Measurements from ENCODE around the gene UTF1.

Gene UTF1

DNA sequence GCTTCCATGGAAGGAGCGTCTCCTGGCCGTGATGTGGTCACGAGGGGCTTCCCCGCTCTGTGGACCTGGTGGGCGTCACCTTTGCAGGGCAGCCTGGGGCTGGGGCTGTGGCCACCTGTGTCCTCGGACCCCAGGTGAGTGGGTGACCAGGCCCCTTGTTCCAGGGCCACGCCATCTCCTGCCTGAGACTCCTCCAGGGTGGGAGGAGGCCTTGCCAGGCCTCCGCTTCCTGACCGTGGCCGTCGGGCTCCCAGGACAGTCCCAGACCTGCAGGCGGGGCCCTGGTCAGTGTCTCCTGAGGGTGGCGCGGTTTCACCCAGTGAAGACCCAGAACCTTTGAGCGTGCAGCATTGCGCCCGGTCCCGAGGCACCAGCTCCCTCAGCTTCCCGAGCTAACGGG, 20.4 kb upstream of the UTF1 start:
- Histone ChIP-seq H3K9ac (ENCODE audit: low read depth in 1 of 2, low read length in 2 of 2) (no peak overlapping the region), H3K27me3 (ENCODE audit: control insufficient read depth in 1 of 2, insufficient read depth in 2 of 2, low read length in 2 of 2) (no peaks in the 10 kb centered on the region), H3K36me3 (ENCODE audit: control insufficient read depth in 1 of 2, insufficient read depth in 2 of 2, low read length in 2 of 2) (no peaks in the 10 kb centered on the region), H3K27ac (ENCODE audit: low read depth, low read length) (no peak overlapping the region), H3K4me1 (ENCODE audit: control insufficient read depth in 1 of 2, insufficient read depth in 2 of 2, low read length in 2 of 2) (no peaks in the 10 kb centered on the region), H3K9me3 (ENCODE audit: control insufficient read depth in 1 of 2, low read length in 2 of 2) (no peaks in the 10 kb centered on the region), H3K4me3 (ENCODE audit: low read depth in 1 of 2, low read length in 2 of 2) (no peak overlapping the region)

- H3K9me3 ChIP-seq (ENCODE audit: control insufficient read depth in 1 of 2, low read length in 2 of 2): no peaks in the 10 kb centered on the region
- no peak overlapping the region for H3K4me3 ChIP-seq (ENCODE audit: low read depth in 1 of 2, low read length in 2 of 2)
- no peak overlapping the region for H3K9ac ChIP-seq (ENCODE audit: low read depth in 1 of 2, low read length in 2 of 2)
- no peaks in the 10 kb centered on the region for H3K4me1 ChIP-seq (ENCODE audit: control insufficient read depth in 1 of 2, insufficient read depth in 2 of 2, low read length in 2 of 2)
- H3K27me3 ChIP-seq (ENCODE audit: control insufficient read depth in 1 of 2, insufficient read depth in 2 of 2, low read length in 2 of 2): no peaks in the 10 kb centered on the region
- no peak overlapping the region for H3K27ac ChIP-seq (ENCODE audit: low read depth, low read length)
- no peaks in the 10 kb centered on the region for H3K36me3 ChIP-seq (ENCODE audit: control insufficient read depth in 1 of 2, insufficient read depth in 2 of 2, low read length in 2 of 2)
Measured at GRCh38 chr10:133210398-133211140, 19.4 kb upstream of the UTF1 start.

DNA sequence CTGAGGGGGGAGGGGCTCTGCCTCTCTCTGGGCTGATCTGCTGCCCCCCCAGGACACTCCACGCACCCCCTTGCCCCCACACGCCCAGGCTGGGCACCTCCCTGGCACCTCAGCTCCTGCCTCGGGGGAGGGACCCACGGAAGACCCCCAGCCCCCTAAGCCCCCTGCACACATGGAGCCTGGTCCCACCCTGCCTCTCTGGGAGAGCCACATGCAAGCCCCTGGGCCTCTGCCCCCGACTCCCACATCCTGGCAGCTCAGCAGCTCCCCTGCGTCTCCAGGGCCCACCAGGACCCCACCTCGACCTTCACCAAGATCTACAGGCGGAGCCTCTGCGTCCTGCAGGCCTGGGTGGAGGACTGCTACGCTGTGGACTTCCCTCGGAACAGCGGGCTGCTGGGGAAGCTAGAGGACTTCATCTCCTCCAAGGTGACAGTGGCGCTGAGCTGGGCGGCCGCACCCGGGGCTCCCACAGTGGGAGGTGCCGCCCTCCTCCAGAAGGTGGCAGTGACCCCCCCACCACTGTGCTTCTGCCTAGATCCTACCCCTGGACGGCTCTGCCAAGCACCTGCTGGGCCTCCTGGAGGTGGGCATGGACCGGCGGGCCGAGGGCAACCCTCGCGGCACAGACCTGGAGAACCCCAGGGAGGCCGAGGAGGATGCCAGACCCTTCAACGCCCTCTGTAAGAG, 18.7 kb upstream of the UTF1 start:
- Histone ChIP-seq H3K9me3 (ENCODE audit: control insufficient read depth in 1 of 2, low read length in 2 of 2) (no peaks in the 10 kb centered on the region), H3K27ac (ENCODE audit: low read depth, low read length) (no peak overlapping the region), H3K4me1 (ENCODE audit: control insufficient read depth in 1 of 2, insufficient read depth in 2 of 2, low read length in 2 of 2) (no peaks in the 10 kb centered on the region), H3K9ac (ENCODE audit: low read depth in 1 of 2, low read length in 2 of 2) (no peak overlapping the region), H3K36me3 (ENCODE audit: control insufficient read depth in 1 of 2, insufficient read depth in 2 of 2, low read length in 2 of 2) (no peaks in the 10 kb centered on the region), H3K27me3 (ENCODE audit: control insufficient read depth in 1 of 2, insufficient read depth in 2 of 2, low read length in 2 of 2) (no peaks in the 10 kb centered on the region), H3K4me3 (ENCODE audit: low read depth in 1 of 2, low read length in 2 of 2) (no peak overlapping the region)

- no peaks in the 10 kb centered on the region for H3K36me3 ChIP-seq (ENCODE audit: control insufficient read depth in 1 of 2, insufficient read depth in 2 of 2, low read length in 2 of 2)
- H3K4me3 ChIP-seq (ENCODE audit: low read depth in 1 of 2, low read length in 2 of 2): no peak overlapping the region
- H3K27ac ChIP-seq (ENCODE audit: low read depth, low read length): no peak overlapping the region
- no peaks in the 10 kb centered on the region for H3K4me1 ChIP-seq (ENCODE audit: control insufficient read depth in 1 of 2, insufficient read depth in 2 of 2, low read length in 2 of 2)
- no peaks in the 10 kb centered on the region for H3K9me3 ChIP-seq (ENCODE audit: control insufficient read depth in 1 of 2, low read length in 2 of 2)
- H3K27me3 ChIP-seq (ENCODE audit: control insufficient read depth in 1 of 2, insufficient read depth in 2 of 2, low read length in 2 of 2): no peaks in the 10 kb centered on the region
- no peak overlapping the region for H3K9ac ChIP-seq (ENCODE audit: low read depth in 1 of 2, low read length in 2 of 2)
Measured at GRCh38 chr10:133211959-133212852, 17.8 kb upstream of the UTF1 start.

GRCh38 chr10:133212853-133213494, 17.0 kb upstream of the UTF1 start:
- Histone ChIP-seq H3K36me3 (ENCODE audit: control insufficient read depth in 1 of 2, insufficient read depth in 2 of 2, low read length in 2 of 2) (no peaks in the 10 kb centered on the region), H3K4me1 (ENCODE audit: control insufficient read depth in 1 of 2, insufficient read depth in 2 of 2, low read length in 2 of 2) (no peaks in the 10 kb centered on the region), H3K9ac (ENCODE audit: low read depth in 1 of 2, low read length in 2 of 2) (no peak overlapping the region), H3K27ac (ENCODE audit: low read depth, low read length) (no peak overlapping the region), H3K27me3 (ENCODE audit: control insufficient read depth in 1 of 2, insufficient read depth in 2 of 2, low read length in 2 of 2) (no peaks in the 10 kb centered on the region), H3K4me3 (ENCODE audit: low read depth in 1 of 2, low read length in 2 of 2) (no peak overlapping the region), H3K9me3 (ENCODE audit: control insufficient read depth in 1 of 2, low read length in 2 of 2) (no peaks in the 10 kb centered on the region)

- H3K9me3 ChIP-seq (ENCODE audit: control insufficient read depth in 1 of 2, low read length in 2 of 2): no peaks in the 10 kb centered on the region
- H3K9ac ChIP-seq (ENCODE audit: low read depth in 1 of 2, low read length in 2 of 2): no peak overlapping the region
- H3K4me1 ChIP-seq (ENCODE audit: control insufficient read depth in 1 of 2, insufficient read depth in 2 of 2, low read length in 2 of 2): no peaks in the 10 kb centered on the region
- no peaks in the 10 kb centered on the region for H3K27me3 ChIP-seq (ENCODE audit: control insufficient read depth in 1 of 2, insufficient read depth in 2 of 2, low read length in 2 of 2)
- no peak overlapping the region for H3K4me3 ChIP-seq (ENCODE audit: low read depth in 1 of 2, low read length in 2 of 2)
- H3K36me3 ChIP-seq (ENCODE audit: control insufficient read depth in 1 of 2, insufficient read depth in 2 of 2, low read length in 2 of 2): no peaks in the 10 kb centered on the region
- no peak overlapping the region for H3K27ac ChIP-seq (ENCODE audit: low read depth, low read length)
Measured at GRCh38 chr10:133213641-133214467, 16.2 kb upstream of the UTF1 start.

DNA sequence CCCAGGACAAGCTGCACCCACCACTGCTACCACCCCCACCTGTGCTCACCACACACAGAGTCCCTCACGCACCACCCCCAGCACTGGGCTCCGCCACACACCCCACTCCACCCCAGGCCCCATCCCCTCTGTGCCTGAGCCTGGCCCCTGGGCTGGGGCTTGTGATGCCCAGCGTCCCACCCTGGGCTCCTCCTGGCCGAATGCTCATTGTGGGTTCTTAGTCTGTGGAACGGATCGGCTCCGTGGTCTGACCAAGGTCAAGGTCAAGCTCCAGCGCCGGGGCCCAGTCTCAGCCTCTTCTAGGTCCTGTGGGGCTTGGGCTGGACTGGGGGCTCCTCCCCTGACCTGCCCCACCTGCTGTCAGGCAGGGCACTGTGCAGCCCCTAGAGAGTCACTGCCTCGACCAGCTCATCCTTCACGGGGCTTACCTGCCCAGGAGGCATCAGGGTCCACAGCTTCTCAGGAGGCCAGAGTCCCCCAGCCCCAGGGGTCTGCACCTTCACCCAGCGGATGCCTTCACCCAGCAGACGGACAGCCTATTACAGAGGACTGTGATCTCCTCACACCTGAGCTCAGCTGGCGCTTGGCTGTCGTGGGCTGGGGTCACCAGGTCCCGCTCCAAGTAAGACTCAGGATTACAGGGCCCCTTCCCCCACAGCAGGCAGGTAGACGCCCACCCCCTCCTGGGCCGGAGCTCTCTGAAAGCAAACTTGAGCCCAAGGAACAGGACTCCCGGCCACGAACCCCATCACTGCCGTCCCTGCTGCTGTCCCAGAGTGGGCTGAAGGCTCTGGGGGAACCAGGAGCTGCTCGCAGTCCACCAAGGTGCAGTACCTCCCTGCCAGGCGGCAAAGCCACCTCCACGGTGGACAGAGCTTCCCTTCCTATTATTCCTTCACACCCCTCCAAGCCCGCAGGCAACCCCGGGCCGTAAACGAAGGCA, 15.3 kb upstream of the UTF1 start:
- no peaks in the 10 kb centered on the region for H3K36me3 ChIP-seq (ENCODE audit: control insufficient read depth in 1 of 2, insufficient read depth in 2 of 2, low read length in 2 of 2)
- H3K27me3 ChIP-seq (ENCODE audit: control insufficient read depth in 1 of 2, insufficient read depth in 2 of 2, low read length in 2 of 2): no peaks in the 10 kb centered on the region
- no peak overlapping the region for H3K9ac ChIP-seq (ENCODE audit: low read depth in 1 of 2, low read length in 2 of 2)
- no peaks in the 10 kb centered on the region for H3K9me3 ChIP-seq (ENCODE audit: control insufficient read depth in 1 of 2, low read length in 2 of 2)
- no peak overlapping the region for H3K27ac ChIP-seq (ENCODE audit: low read depth, low read length)
- no peak overlapping the region for H3K4me3 ChIP-seq (ENCODE audit: low read depth in 1 of 2, low read length in 2 of 2)
- H3K4me1 ChIP-seq (ENCODE audit: control insufficient read depth in 1 of 2, insufficient read depth in 2 of 2, low read length in 2 of 2): no peaks in the 10 kb centered on the region

DNA sequence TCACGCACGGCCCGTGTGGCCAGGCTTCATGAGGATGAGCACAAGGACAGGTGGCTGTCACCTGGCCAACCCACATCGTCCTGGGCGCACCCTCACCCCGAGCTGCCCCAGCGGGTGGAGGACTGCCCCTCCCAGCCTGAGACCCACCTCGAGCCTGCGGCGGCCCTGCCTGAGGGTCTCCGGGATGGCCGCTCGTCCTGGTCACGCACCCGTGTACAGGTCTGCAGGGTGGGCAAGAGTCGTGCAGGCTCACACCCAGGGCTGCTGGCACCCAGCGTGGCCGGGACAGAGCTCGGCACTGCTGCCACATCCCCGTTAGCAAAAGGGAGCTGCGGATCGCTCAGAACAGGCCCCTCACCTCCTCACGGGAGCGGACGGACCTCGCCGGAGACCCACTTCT, 14.4 kb upstream of the UTF1 start:
- no peaks in the 10 kb centered on the region for H3K9me3 ChIP-seq (ENCODE audit: control insufficient read depth in 1 of 2, low read length in 2 of 2)
- H3K27ac ChIP-seq (ENCODE audit: low read depth, low read length): no peak overlapping the region
- no peaks in the 10 kb centered on the region for H3K36me3 ChIP-seq (ENCODE audit: control insufficient read depth in 1 of 2, insufficient read depth in 2 of 2, low read length in 2 of 2)
- no peak overlapping the region for H3K9ac ChIP-seq (ENCODE audit: low read depth in 1 of 2, low read length in 2 of 2)
- no peaks in the 10 kb centered on the region for H3K4me1 ChIP-seq (ENCODE audit: control insufficient read depth in 1 of 2, insufficient read depth in 2 of 2, low read length in 2 of 2)
- H3K27me3 ChIP-seq (ENCODE audit: control insufficient read depth in 1 of 2, insufficient read depth in 2 of 2, low read length in 2 of 2): no peaks in the 10 kb centered on the region
- H3K4me3 ChIP-seq (ENCODE audit: low read depth in 1 of 2, low read length in 2 of 2): no peak overlapping the region

- H3K9ac ChIP-seq (ENCODE audit: low read depth in 1 of 2, low read length in 2 of 2): no peak overlapping the region
- H3K36me3 ChIP-seq (ENCODE audit: control insufficient read depth in 1 of 2, insufficient read depth in 2 of 2, low read length in 2 of 2): no peaks in the 10 kb centered on the region
- H3K9me3 ChIP-seq (ENCODE audit: control insufficient read depth in 1 of 2, low read length in 2 of 2): no peaks in the 10 kb centered on the region
- no peak overlapping the region for H3K4me3 ChIP-seq (ENCODE audit: low read depth in 1 of 2, low read length in 2 of 2)
- peaks cover 0 to 4% of the 10 kb centered on the region in 2 donors for H3K27me3 ChIP-seq (ENCODE audit: control insufficient read depth in 1 of 2, insufficient read depth in 2 of 2, low read length in 2 of 2)
- H3K4me1 ChIP-seq (ENCODE audit: control insufficient read depth in 1 of 2, insufficient read depth in 2 of 2, low read length in 2 of 2): no peaks in the 10 kb centered on the region
- H3K27ac ChIP-seq (ENCODE audit: low read depth, low read length): no peak overlapping the region
Measured at GRCh38 chr10:133216776-133217175, 13.2 kb upstream of the UTF1 start.
